NB4 (cell line): Measurements from ENCODE around the gene NUP62.

Experiments
- POLR2A ChIP-seq: IDR thresholded peaks from 2 replicates; pipeline ENCODE4 v1.6.1; 2011; ENCODE audit warnings: mild to moderate bottlenecking; ENCODE audit not compliant: insufficient read length; ENCODE audit errors: extremely low read depth
- TF ChIP-seq, protein P1 (sequence below): IDR thresholded peaks from one replicate; pipeline ENCODE4 v1.5.1; 2012; ENCODE audit warnings: low read depth, low read length

DNA sequence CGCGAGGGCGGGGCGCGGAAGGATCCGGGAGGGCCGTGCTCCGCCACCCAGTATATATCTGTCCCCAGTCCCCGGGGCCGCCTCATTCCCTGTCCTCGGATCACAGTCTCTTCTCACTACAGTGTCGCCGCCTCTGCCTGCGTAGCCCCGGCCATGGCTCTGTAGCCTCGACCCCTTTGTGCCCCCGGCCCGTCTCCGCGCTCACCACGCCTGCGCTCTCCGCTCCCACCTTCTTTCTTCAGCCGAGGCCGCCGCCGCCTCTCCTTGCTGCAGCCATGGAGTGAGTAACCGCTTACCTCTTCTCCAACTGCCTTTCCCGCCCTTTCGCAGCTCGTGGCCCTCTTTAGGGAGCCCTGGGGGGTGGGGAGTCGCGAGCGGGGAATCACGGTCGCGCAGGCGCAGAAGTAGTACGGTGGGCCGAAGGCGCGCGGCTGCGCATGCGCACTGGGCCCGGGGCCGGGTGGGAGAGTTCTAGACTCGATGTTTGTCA, at the start of gene NUP62, which contains the start of gene ATF5:
- TF ChIP-seq, protein P1, sequence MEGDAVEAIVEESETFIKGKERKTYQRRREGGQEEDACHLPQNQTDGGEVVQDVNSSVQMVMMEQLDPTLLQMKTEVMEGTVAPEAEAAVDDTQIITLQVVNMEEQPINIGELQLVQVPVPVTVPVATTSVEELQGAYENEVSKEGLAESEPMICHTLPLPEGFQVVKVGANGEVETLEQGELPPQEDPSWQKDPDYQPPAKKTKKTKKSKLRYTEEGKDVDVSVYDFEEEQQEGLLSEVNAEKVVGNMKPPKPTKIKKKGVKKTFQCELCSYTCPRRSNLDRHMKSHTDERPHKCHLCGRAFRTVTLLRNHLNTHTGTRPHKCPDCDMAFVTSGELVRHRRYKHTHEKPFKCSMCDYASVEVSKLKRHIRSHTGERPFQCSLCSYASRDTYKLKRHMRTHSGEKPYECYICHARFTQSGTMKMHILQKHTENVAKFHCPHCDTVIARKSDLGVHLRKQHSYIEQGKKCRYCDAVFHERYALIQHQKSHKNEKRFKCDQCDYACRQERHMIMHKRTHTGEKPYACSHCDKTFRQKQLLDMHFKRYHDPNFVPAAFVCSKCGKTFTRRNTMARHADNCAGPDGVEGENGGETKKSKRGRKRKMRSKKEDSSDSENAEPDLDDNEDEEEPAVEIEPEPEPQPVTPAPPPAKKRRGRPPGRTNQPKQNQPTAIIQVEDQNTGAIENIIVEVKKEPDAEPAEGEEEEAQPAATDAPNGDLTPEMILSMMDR = no peak
- no peak for TF ChIP-seq POLR2A
